Measurements from ENCODE around the gene MRTFA. TPM values are rescaled to one million over a fixed set of nuclear protein-coding genes. Genes with fewer than 3 reads are reported as not detected.

MRTFA gene
- total RNA-seq, 4 donors from 2014 or later: 46.0 to 408 (median 90.0) TPM

- peaks cover 0 to 3% (median 0%) of the 10 kb centered on the region in 4 donors for H3K4me1 ChIP-seq
- no peaks in the 10 kb centered on the region for H3K27me3 ChIP-seq
- intact Hi-C loops (cut with DNase I; ENCODE audit: low total_unique reads): no loop called here
- H3K9me3 ChIP-seq: no peaks in the 10 kb centered on the region
- in situ Hi-C loops (cut with MboI; ENCODE audit: low pct_ligation_motif_present in 1 of 4, low pct_unique_long_range_greater_than_20kb in 1 of 4, low sequenced_read_pairs in 3 of 4): no loop called here
- DNase-seq: no peak
- peaks cover 0 to 47% (median 15%) of the 10 kb centered on the region in 4 donors for H3K36me3 ChIP-seq
- no peak for TF ChIP-seq POLR2AphosphoS5 (IDR thresholded peaks at IDR 0.05)
- no peak for TF ChIP-seq EP300 (IDR thresholded peaks at IDR 0.05; ENCODE audit: low read depth)
- no peak for TF ChIP-seq POLR2A (IDR thresholded peaks at IDR 0.05)
- TF ChIP-seq, protein P1, sequence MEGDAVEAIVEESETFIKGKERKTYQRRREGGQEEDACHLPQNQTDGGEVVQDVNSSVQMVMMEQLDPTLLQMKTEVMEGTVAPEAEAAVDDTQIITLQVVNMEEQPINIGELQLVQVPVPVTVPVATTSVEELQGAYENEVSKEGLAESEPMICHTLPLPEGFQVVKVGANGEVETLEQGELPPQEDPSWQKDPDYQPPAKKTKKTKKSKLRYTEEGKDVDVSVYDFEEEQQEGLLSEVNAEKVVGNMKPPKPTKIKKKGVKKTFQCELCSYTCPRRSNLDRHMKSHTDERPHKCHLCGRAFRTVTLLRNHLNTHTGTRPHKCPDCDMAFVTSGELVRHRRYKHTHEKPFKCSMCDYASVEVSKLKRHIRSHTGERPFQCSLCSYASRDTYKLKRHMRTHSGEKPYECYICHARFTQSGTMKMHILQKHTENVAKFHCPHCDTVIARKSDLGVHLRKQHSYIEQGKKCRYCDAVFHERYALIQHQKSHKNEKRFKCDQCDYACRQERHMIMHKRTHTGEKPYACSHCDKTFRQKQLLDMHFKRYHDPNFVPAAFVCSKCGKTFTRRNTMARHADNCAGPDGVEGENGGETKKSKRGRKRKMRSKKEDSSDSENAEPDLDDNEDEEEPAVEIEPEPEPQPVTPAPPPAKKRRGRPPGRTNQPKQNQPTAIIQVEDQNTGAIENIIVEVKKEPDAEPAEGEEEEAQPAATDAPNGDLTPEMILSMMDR (IDR thresholded peaks at IDR 0.05): no peak
- 90% methylated on average over 4 of the region's 4 CpGs; no CpG with 5 or more reads in 1 of the 2 donors for WGBS, 2 donors (ENCODE audit: low coverage in 1 of 2)
- no peak overlapping the region for H3K27ac ChIP-seq
- no peak overlapping the region for H3K4me3 ChIP-seq
Measured at GRCh38 chr22:40421082-40421350, 215.5 kb downstream of the MRTFA start.

- Histone ChIP-seq H3K9me3 (no peaks in the 10 kb centered on the region), H3K27me3 (no peaks in the 10 kb centered on the region), H3K27ac (no peak overlapping the region), H3K4me1 (peaks cover 0 to 8% (median 2%) of the 10 kb centered on the region in 4 donors), H3K36me3 (peaks cover 0 to 42% (median 15%) of the 10 kb centered on the region in 4 donors), H3K4me3 (no peak overlapping the region)
- WGBS, 2 donors (ENCODE audit: low coverage in 1 of 2): 95% methylated on average over 17 of the region's 18 CpGs; no CpG with 5 or more reads in 1 of the 2 donors
- intact Hi-C loops (cut with DNase I; ENCODE audit: low total_unique reads): no loop called here
- no peak for DNase-seq
- in situ Hi-C loops (cut with MboI; ENCODE audit: low pct_ligation_motif_present in 1 of 4, low pct_unique_long_range_greater_than_20kb in 1 of 4, low sequenced_read_pairs in 3 of 4): no loop called here
- TF ChIP-seq EP300 (IDR thresholded peaks at IDR 0.05; ENCODE audit: low read depth) (no peak), POLR2AphosphoS5 (IDR thresholded peaks at IDR 0.05) (no peak), POLR2A (IDR thresholded peaks at IDR 0.05) (no peak)
- TF ChIP-seq, protein P1 (IDR thresholded peaks at IDR 0.05): no peak
Measured at GRCh38 chr22:40420341-40421081, 216.0 kb downstream of the MRTFA start.

- WGBS, 2 donors (ENCODE audit: low coverage in 1 of 2): 83% methylated on average over 6 of the region's 8 CpGs; no CpG with 5 or more reads in 1 of the 2 donors
- in situ Hi-C loops (cut with MboI; ENCODE audit: low pct_ligation_motif_present in 1 of 4, low pct_unique_long_range_greater_than_20kb in 1 of 4, low sequenced_read_pairs in 3 of 4): no loop called here
- Histone ChIP-seq H3K4me1 (peaks cover 0 to 14% (median 6%) of the 10 kb centered on the region in 4 donors), H3K36me3 (peaks cover 0 to 34% (median 15%) of the 10 kb centered on the region in 4 donors), H3K9me3 (no peaks in the 10 kb centered on the region), H3K27ac (no peak overlapping the region), H3K27me3 (no peaks in the 10 kb centered on the region), H3K4me3 (no peak overlapping the region)
- DNase-seq: no peak
- TF ChIP-seq POLR2AphosphoS5 (IDR thresholded peaks at IDR 0.05): no peak
- no peak for TF ChIP-seq POLR2A (IDR thresholded peaks at IDR 0.05)
- TF ChIP-seq EP300 (IDR thresholded peaks at IDR 0.05; ENCODE audit: low read depth): no peak
- TF ChIP-seq, protein P1 (IDR thresholded peaks at IDR 0.05): no peak
- intact Hi-C loops (cut with DNase I; ENCODE audit: low total_unique reads): no loop called here
Measured at GRCh38 chr22:40419718-40420117, 216.8 kb downstream of the MRTFA start.

DNA sequence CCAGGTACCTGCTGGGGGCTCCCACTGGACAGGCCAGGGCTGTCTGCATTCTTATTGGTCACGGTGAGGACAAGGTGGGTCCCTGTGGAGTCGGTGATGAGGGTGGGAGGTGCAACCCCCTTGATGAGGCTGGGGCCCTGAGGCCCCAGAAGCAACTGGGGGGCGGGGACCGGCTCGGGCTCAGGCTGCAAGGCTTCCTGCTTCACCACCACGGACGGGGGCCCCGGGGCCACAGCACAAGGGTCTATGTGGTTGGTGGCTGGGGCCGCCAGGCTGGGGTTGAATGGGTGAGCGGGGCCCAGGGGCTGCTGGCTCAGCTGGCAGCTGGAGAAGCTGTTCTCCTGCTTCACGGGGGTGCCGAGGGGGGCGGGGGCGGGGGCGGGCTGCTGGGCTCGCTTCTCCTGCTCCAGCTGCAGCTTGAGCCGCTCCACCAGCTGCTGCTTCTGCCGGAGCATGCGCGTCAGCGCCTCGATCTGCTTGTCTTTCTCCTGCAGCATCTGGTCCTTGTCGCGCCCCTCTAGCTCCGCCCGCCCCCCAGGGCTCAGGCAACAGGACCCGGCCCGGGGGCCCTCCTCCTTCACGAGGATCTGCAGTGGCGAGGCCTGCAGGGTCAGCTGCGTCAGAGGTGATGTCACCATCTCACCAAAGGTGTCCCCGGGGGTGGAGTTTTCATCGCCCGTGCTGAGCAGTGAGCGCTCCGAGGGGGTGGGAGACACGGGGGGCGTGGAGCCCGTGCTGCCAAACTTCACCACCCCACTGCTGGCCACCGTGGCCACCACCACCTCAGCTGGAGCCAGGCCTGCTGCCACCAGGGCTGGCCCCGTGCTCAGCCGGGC, 217.9 kb downstream of the MRTFA start:
- WGBS, 2 donors (ENCODE audit: low coverage in 1 of 2): 75% methylated on average over 22 of the region's 42 CpGs; no CpG with 5 or more reads in 1 of the 2 donors
- no peaks in the 10 kb centered on the region for H3K27me3 ChIP-seq
- DNase-seq: peak; percentile 32
- peaks cover 0 to 34% (median 15%) of the 10 kb centered on the region in 4 donors for H3K36me3 ChIP-seq
- no peak overlapping the region for H3K27ac ChIP-seq
- intact Hi-C loops (cut with DNase I; ENCODE audit: low total_unique reads) (no loop called here), in situ Hi-C loops (cut with MboI; ENCODE audit: low pct_ligation_motif_present in 1 of 4, low pct_unique_long_range_greater_than_20kb in 1 of 4, low sequenced_read_pairs in 3 of 4) (no loop called here)
- H3K4me1 ChIP-seq: peaks cover 0 to 14% (median 6%) of the 10 kb centered on the region in 4 donors
- TF ChIP-seq POLR2AphosphoS5 (IDR thresholded peaks at IDR 0.05) (no peak), POLR2A (IDR thresholded peaks at IDR 0.05) (no peak), EP300 (IDR thresholded peaks at IDR 0.05; ENCODE audit: low read depth) (no peak)
- TF ChIP-seq, protein P1 (IDR thresholded peaks at IDR 0.05): no peak
- no peak overlapping the region for H3K4me3 ChIP-seq
- H3K9me3 ChIP-seq: no peaks in the 10 kb centered on the region
